SKM-1 (cell line): ENCODE results near the gene OR10H1.
"Not testable (repeated sequence)": the region's sequence is repeated elsewhere in the genome, so short reads cannot be mapped to it uniquely, and the experiment has no call there.

Experiments used
- DNase-seq: peaks from one replicate; lab custom pipeline; 2025; ENCODE audit not compliant: unreplicated experiment; lab: John Stamatoyannopoulos, UW

OR10H1 gene

GRCh38 chr19:15829306-15829698 lies 13.8 kb upstream of the OR10H1 start:
- DNase-seq = no peak

- DNase-seq = not testable (repeated sequence)
These were observed 13.3 kb upstream of the OR10H1 start for GRCh38 chr19:15828611-15829305.

GRCh38 chr19:15828121-15828610 lies 12.7 kb upstream of the OR10H1 start:
- DNase-seq = no peak

GRCh38 chr19:15825753-15826152 lies 10.3 kb upstream of the OR10H1 start:
- no peak for DNase-seq

- no peak for DNase-seq
These were observed 5.2 kb upstream of the OR10H1 start for GRCh38 chr19:15820646-15821045.

DNA sequence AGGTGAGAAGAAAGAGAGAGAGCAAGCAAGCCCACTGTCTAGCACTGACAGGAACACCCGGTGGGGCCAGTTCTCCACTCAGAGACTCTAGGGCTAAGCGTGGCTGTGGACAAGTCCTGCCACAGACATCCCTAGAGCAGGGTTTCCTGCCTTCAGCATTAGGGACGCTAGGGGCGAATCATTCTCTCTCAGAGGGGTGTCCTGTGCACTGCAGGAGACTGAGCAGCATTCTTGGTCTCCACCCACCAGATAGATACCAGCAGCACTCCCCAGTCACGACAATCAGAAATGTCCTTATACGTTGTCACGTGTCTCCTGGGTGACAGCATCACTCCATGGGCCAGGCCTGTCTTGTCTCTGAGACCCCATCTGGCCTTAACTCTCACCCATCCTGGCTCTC lies 1.5 kb downstream of the OR10H1 start:
- no peak for DNase-seq

GRCh38 chr19:15812060-15812722 lies 3.3 kb downstream of the OR10H1 start:
- no peak for DNase-seq

DNA sequence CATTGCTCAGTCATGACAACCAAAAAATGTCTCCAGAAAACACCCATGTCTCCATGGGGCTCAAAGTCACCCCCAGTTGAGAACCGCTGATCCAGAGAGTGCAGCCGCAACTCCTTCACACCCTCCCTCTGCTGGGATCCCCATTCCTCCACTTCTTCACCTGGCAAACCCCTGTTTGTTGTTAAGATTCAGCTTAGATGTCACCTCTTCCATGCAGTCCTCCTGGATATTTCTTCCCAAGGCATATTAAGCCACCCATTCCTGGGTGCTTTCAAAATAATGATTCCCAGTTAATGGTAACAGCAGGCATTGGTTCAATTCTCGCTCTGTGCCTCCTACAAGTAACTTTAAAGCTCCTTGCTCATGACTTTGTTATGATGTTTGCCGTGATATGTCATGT lies 4.0 kb downstream of the OR10H1 start:
- no peak for DNase-seq

- no peak for DNase-seq
These were observed 5.1 kb downstream of the OR10H1 start for GRCh38 chr19:15810335-15810734.

GRCh38 chr19:15794279-15794678 lies 21.2 kb downstream of the OR10H1 start:
- DNase-seq = not testable (repeated sequence)

DNA sequence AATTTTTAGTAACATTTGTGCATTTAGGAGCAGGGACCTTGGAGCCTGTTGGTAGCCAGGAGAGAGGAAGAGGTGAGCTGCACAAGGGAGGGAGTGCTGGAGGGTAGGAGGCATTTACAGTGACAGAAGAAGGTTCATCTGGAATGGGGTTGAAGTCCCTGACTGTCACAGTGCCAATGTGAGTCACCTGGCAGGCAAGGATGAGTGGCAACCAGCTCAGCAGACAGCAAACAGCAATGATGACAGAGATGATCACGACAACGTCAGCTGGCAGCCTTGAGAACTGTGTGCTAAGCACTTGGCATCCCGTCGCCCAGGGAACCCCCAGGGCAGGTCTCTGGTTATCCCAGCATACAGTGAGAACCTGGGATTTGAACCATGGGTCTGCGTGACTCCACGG lies 25.4 kb downstream of the OR10H1 start:
- DNase-seq = no peak

- no peak for DNase-seq
These were observed 26.7 kb downstream of the OR10H1 start for GRCh38 chr19:15788594-15789270.

- no peak for DNase-seq
These were observed 27.8 kb downstream of the OR10H1 start, which contains the start of gene OR10H5 for GRCh38 chr19:15787611-15788155. Gene OR10H5 (plus strand): TSS chr19:15787661. CDS start chr19:15794049, 6,388 bp downstream.

DNA sequence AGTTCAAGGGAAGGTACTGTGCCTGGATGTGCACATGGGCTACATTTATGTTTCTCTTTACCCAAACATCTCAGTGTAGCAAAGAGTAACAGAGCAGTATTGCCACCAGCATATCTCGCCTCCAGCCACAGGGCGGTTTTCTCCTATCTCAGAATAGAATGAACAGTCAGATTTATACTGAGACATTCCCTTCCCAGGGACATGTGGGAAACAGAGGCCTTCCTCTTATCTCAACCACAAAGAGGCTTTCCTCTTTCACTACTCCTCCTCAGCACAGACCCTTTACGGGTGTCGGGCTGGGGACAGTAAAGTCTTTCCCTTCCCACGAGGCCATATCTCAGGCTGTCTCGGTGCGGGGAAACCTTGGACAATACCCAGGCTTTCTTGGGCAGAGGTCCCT lies 32.6 kb downstream of the OR10H1 start:
- DNase-seq = not testable (repeated sequence)

DNA sequence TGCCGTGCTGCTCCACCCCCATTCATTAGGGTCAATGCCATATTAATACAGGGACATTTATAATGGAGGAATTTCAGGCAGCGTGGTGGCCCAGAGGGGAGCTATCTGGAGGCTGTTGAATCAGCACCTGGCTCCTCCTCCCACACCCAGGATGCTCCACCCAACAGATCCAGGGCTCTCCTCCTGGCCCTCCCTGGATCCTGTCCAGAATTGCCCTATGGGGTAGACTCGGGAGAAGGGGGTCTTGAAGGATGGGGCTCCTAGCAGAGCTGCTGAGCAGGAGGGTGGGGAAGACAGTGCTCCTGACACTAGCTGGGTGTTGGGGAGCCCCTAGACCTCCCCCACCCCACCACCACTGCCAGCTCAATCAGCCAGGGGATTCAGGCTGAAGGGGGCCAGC lies 33.3 kb downstream of the OR10H1 start:
- no peak for DNase-seq

DNA sequence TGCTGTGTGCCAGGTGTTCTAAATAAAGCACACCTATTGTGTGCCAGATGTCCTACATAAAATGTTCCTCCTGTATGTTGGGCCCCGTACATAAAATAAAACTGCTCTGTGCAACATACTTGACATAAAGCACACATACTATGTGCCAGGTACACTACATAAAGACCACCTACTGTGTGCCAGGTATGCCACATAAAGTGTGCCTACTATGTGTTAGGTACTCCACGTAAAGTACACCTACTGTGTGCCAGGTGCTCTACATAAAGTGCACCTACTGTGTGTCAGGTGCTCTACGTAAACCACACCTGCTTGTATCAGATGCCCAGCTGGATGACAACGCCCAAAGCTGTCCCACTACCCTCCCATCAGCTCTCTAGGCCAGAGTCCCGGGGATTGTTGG lies 33.8 kb downstream of the OR10H1 start:
- DNase-seq = no peak

DNA sequence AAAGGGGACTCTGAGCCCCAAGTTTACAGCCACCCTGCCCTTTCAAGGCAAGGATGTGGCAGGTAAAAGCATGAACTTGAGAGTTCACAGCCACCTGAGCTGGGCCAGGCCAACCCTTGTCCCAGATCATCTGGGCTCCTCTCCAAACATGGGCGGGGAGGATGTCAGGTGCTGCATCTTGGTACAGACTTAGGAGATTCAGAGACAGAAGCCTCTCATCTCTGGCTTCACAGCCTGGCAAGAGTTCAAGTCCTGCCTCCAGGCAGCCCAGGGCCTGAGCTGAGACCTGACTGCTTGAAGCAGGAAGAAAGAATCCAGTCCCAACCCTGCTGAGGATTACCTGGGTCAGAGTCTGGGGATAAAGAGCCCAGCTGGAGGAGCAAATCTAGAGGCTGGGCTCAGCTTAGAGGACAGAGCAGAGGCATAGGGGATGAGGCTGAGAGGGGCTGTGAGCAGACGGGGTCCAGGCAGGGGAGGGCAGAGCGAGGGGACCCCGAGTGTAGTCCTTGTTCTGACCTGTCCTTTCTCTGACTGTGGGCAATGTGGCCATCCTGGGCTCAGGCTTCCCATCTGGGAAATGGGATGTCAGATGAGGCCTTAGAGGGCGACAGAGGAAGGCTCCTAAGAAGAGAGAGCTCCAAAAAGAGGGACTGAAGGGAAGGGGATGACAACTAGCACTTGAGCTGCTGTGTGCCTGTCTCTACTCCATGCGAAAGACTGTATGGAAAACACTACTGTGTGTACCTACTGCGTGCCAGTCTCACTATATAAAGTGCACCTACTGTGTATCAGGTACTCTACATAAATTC lies 34.6 kb downstream of the OR10H1 start:
- DNase-seq = no peak

DNA sequence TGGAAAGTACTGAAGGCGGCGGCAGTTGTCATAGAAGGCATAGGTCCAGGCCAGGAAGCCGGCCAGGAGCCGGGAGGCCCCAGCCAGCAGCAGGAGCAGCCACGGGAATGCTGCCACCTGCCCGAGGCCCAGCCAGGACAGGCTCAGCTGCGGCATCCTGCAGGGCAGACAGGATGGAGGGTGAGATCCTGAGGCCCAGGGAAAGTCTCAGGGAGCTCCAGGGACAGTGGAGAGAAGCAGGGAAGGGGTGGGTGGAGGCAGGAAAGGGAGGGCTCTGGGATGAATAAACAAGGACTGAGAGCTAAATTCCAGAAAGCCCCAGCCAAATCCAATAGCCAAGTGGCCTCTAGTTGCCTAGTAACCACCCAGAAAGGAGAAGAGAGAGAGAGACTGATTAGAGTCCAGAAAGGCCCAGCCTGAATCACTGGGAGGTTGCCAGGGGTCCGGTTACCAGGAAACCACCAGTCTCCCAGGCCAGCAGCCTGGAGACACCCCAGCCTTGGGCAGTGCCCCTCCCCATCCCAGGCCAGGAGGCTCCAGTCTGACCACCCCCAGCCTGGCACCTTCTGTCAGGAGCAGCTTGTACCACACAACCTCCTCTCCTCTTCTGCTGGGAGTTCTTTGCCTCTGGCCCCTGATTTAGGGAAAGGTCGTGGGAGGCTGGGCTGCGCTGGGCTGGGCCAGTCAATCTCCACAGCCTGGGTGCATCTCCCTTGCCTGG lies 35.5 kb downstream of the OR10H1 start:
- DNase-seq = no peak

GRCh38 chr19:15776991-15777970 lies 38.2 kb downstream of the OR10H1 start:
- DNase-seq = no peak
